Dermis microvascular lymphatic vessel endothelial cell (primary cell): ENCODE data around the gene C1orf146. TPM values are rescaled to one million over a fixed set of nuclear protein-coding genes. Genes with fewer than 3 reads are reported as not detected.
"Not testable (repeated sequence)": the region's sequence is repeated elsewhere in the genome, so short reads cannot be mapped to it uniquely, and the experiment has no call there.

ENCODE experiments used
- DNase-seq, 2 donors: peaks; one replicate each; pipeline versions ENCODE4 v3.0.0 to v3.0.0-alpha.2; 2010; ENCODE audit warnings: low read depth in 2 of 2
- total RNA-seq: library from RNA; depleted of rRNA; stranded (reverse); fragments of >200 nt; gene quantifications from 2 replicates; pipeline ENCODE4 v1.2.1, GENCODE V29; 2014

C1orf146 gene, protein sequence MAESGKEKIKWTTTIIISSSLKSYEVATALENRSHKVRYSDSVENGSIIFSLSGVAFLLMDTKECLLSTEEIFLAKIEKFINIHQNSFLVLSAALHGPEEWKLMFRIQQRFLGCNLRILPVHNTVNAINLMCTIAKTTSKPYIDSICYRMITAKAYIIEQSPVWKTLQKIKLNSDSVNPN
- total RNA-seq: not detected in 2 replicates

DNA sequence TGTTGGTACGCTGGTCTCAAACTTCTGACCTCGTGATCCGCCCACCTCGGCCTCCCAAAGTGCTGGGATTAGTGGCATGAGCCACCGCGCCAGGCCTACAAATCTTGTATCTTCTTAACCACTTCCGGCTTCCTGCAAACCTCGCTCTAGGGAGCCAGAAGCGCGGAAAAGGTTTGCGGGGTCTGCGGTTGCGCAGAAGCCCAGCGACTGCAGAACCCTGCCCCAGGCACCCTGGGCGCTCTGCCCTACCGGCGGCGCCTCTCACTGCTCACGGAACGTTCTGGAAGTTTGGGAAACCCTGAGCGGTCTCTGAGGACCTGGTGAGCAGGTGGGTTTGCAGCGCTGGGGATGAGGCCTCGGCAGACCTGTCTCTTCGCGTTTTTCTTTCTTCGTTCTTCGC, at the start of gene C1orf146:
TSS of gene C1orf146 (plus strand) at position 195 of the 400 bp plus-strand sequence. CDS start 13,506 bp downstream, outside the sequence.
- DNase-seq: no peak

DNA sequence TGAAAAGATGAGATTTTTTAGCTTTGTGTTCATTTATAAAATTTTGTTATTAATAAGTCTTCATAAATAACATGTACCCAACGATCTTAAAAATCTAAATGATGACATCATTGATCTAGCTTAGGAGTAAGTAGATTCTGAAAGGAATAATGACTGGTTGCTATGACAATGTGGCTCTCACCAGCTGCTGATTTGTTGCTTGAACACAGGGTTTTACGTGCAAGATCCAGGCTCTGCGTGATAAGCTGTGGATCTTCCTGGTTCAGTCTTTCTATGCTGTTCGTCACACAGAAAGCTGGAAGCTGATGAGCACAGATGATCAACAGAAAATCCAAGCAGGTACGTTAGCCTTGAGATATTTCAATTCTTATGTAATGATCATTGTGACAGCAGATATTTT, 49.1 kb upstream of the C1orf146 start:
- no peak for DNase-seq

DNA sequence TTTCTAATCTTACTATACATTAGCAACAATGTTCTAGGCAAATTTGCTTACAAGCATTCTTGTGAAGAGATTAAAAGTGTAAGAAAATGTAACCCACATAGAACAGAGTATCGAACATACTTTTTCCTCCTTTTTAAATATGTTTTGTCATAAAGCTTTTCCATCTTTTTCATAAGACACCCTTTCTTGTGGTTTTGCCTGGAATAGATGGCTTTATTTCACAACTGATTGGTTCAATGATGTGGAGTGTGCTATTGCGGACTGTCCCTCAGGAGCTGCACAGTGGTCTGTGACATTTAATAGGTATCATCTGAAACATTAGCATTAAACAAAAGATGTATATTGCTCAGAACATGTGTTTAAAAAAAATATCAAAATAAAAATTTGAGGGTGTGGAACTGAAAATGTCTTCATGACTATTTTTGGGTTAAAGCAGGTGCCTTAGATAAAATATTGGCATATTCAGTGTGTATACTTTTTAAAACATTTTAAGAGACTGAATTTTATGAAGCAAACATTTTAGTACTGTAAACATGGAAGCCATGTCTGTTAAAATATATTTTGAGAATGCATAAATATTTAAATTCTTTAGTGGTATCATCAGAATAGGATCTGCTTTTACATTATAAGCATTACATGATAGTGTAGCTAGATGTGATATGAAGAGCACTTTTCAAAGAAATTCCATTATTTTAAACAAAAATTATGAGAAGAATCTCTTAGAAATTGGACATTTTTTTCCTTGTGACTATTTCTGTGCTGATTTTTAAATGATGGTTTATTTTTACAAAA, 48.3 kb upstream of the C1orf146 start:
- no peak for DNase-seq

DNA sequence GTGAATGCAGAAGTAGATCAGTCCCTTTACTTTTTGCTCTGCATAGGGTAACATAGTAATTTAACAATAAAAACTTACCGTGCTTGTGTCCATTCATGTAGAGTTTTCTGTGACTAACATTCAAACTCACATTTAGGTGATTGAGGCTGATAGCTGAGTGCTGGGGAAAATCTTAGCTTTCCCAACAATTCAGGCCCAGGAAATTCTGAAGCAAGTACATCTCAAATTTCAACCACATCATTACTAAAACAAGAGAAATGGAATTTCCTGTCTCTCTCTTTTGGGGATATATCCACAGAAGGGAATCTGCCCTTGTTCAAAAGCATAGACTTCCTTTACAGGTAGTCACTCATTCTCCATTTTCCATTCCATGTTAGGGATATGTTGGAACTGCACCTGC, 33.1 kb upstream of the C1orf146 start:
- DNase-seq: no peak

DNA sequence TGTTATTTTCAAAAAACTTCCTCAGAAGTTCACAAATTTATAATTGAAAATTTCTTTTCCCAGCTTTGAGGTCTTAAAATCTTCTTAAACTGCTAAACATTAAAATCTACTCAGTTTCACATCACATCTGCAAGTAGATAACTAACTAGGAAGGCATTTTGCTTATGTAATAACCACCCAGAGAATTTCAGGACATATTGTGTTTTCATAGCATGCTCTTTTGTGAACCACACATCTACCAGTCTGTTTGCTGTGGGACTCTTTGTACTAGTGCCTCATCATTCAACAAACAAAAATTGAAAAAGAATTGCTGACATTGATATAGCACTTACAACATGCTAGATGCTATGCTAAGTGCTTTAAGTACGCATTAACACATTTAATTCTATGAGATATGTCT, 31.6 kb upstream of the C1orf146 start:
- no peak for DNase-seq

DNA sequence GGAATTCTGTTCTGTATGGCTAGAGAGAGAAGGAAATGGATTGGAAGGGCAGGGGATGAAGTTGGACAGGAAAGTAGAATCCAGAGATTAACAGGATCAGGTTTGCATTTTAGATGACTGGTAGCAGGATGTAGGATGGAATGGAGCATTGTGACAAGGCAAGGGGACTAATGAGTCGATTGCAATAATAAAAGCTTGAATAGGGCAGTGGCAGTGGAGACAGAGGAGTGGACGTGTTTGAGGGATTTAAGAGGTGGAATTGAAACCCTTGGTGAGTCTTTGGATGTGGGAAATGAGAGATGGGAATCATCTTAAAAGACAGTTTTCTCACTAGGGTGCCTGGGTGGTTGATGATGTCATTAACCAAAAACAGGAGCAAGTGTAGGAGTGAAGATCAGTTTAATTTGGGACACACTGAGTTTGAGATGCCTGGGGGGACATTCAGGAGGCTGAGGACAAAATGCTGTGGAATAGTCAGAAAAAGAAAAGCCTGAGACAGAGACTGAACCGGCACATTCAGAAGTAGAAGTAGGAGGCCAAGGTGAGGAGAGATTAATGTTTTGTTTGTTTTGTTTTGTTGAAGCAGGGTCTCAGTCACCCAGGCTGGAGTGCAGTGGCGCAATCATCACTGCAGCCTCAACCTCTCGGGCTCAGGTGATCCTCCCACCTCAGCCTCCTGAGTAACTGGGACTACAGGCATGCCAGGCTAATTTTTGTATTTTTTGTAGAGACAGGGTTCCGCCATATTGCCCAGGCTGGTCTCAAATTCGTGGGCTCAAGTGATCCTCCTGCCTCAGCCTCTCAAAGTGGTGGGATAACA, 29.1 kb upstream of the C1orf146 start:
- no peak for DNase-seq

DNA sequence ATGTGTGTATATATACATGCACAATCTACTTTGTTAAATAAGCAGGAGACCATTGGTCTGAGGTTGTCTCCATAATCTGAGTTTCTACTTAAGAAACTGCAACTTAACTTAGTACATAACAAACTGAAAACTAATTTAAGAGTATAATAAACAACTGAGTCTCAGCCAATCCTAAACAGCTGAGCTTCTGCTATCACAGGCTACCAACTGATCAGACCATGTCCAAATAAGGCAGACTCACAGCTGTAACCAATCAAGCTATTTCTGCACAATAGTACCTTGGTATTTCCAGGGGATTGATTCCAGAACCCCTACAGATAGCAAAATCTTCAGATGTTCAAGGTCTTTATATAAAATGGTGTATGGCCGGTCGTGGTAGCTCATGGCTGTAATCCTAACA, 26.0 kb upstream of the C1orf146 start:
- DNase-seq: no peak

DNA sequence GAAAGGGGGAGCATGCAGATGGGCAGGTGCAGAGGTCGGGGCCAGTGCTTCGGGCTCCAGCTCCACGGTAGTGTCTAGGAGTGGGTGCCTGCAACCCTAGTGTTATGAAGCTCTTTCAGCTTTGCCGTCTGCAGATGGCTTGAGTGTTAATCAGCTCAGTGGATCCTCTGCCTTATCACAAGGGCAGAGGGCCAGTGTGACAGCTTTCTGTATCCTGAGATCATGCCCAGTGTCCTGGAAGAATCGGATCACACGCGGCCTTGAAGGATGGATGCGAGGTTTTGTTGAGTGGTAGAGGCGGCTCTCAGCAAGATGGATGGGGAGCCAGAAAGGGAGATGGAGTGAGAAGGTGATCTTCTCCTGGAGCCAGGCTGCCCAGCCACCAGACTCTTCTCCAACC, 25.5 kb upstream of the C1orf146 start:
- DNase-seq: no peak

DNA sequence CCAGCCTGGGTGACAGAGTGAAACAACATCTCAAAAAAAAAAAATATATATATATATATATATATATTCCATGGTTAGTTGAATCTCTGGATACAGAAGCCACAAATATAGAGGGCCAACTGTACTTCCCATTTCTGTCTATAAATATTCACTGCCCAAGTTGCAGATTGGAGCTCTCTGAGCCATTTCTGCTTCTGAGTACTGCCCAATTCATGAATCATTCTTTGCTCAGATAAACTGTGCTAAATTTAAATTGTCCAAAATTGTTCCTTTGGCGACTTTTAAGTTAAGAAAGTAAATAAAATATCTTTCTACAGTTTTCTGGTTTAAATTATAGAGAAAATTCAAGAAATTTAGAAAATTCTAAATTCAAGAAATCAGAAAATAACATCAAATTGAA, 23.2 kb upstream of the C1orf146 start:
- no peak for DNase-seq

DNA sequence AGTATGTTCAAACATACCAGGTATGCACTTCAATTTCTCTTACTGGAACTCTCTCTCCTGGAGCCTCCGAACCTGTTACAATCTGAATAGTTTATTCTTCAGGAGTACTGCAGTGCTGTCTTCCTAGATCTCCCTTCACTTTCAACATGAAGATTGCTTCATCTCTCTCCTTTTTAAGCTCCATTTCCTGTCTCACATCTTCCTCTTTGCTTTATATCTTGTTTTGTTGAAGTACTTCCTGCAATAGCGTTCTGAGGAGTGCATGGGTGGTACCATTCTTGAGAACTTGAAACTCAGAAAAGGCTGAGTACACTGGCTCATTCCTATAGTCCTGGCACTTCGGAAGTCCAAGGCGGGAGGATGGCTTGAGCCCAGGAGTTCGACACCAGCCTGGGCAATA, 15.7 kb upstream of the C1orf146 start:
- DNase-seq: no peak

DNA sequence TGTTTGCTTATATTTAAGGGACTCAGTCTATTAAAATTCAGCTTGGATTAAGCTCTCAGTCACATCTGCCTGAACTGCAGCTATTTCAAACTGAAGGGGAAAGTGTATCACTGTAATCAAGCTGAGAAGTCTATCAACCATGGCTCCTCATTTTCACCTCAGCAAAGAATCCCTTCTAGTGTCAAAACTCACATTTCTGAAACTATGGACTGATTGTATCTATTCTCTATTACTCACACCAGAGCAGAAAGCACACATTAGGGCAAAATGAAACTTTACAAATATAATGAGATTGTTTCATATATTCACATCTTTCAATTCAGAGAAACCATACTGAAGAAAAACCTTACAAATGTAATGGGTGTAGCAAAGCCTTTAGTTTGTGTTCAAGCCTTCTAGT, 14.6 kb upstream of the C1orf146 start:
- DNase-seq: no peak

DNA sequence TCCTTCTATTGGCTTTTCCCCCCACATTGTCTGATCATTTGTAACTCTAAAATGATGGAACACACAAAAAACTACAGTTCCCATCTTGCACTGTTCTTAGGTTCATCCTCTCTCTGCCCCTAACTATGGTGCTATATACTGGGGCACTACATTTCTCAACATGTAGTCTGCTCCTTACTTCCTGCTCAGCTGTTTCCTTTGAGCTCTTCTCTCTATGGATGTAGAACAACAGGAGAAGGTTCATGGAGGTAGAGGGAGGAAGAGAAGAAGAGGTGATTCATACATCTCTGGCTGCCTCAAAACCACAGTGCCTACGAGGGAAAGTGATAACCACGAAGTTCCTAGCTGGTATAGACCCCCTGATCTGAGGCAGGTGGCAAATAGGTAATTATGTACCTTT, 7.0 kb upstream of the C1orf146 start:
- DNase-seq: no peak

DNA sequence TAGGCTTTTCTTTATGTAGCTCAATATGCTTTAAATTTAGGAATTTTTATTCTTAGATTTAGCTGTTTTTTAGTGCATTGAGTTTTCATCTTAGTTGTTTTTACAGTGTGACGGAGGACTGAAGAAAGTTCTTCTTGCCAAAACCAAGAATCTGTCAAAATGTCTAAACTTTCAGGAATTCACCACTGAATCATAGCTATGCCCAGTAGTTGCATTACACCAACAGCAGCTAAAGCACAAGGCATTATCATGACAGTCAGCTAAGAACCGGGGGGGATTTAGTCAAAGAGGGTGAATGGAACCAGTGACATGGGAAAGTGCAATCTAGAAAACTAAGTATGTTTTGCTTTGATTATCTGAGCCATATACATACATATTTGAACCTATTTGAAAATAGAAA, 6.5 kb upstream of the C1orf146 start:
- no peak for DNase-seq

DNA sequence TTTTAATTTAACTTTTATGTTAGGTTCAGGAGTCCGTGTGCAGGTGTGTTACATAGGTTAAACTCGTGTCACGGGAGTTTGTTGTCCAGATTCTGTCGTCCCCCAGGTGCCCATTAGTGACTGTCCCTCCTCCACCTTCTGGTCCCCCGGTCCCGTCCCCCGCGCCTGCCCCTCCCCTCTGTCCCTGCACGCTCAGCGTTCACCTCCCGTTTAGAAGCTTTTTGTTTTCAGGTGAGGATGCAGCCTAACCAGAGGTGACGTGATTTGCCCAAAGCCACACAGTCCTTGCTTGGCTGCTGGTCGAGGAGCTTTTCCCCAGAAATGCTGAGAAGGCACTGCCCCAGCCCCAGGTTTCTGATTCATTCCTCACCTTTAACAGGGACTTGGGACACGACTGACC, 844 bp downstream of the C1orf146 start:
- no peak for DNase-seq

DNA sequence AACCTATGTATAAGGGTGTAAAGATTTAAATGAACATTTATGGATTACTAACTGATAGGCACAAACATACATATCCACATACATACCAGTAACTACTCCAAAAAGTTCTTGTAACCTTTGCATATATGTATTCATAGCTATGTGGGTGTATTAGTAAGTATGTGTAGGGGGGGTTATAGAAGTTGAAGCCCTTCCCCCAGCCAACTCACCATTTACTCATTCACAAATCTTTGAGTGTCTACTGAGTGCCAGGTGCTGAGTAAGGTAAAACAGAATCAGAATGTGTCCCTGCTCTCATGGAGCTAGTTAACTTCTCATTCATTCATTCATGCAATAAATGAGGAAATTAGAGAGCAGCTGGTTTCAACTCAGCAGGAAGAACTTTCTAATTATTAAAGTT, 1.3 kb downstream of the C1orf146 start:
- no peak for DNase-seq

DNA sequence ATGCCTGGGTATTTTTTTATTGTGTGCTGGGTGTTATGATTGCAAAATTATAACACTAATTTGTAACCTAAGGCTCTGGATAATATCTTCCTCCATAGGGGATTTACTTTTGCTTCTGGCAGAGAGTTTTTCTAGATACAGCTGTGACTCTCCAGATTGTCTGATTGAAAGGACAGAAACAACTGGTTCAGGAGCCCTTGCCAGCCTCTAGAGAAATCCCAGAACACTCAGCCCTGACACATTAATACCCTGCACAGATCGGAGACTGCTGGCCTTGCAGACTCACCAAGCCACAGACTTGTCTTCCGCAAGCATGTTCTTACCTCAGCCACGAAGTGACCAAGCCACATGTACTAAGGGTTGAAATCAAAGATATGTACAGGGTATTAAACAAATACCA, 10.7 kb downstream of the C1orf146 start:
- no peak for DNase-seq

DNA sequence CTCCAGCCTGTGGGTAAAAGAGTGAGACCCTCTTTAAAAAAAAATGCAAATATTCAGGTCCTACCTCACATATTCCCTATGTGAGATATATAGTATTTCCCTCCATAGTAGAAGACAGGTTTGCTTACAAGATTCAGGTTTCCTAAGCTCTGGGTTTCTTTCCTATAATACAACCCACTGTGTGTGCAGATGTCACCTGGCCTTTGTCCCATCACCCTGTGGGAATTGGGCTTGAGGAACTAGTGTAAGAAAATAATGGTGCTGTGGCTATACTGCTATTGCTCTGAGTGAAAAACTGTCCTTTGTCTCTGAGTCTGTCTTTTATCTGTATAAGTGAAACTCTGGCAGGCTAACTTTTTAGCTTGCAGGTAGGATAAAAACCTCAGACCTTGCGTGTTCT, 13.0 kb downstream of the C1orf146 start:
- DNase-seq: no peak

DNA sequence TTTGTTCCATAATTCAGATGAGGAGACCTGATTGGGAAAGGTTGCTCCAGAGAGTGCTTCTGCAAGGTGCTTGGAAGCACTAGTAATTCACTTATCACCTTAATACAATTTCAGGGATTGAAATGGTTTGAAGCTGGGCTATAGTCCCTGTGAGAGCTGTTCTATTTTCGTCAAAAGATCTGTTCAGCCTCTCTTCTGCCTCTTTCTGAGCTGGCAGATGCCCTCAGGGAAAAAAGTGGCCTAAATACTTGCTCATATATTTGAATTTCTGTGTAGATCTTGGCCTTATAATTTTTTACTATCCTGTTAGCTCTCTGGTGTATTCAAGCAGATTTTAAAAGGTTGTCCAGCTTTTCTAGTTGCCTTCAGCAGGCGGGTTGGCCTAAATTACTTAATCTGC, 22.3 kb downstream of the C1orf146 start:
- no peak for DNase-seq

DNA sequence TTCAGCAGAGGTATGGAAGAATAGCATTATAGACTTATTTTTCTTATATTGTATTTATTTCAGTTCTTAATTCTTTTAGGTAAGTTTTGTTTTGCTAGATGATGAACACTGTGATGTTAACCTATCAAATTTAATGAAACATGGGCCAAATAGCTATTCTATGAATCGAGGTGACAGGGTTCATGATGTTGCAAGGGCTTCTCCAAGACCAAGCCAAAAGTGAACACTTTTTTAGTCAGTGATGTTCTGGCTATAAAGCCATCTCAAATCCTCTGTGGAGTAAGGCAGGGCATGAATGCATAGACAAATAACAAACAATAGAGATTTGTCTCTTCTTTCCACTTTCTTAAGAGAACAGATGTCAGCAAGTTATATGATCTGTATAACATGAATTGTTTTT, 26.7 kb downstream of the C1orf146 start:
- no peak for DNase-seq

DNA sequence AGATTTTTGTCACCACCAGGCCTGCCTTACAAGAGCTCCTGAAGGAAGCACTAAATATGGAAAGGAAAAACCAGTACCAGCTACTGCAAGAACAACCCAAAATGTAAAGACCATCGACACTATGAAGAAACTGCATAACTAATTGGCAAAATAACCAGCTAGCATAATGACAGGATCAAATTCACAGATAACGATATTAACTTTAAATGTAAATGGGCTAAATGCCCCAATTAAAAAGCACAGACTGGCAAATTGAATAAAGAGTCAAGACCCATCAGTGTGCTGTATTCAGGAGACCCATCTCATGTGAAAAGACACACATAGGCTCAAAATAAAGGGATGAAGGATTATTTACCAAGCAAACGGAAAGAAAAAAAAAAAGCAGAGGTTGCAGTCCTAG, 37.0 kb downstream of the C1orf146 start:
- not testable (repeated sequence) for DNase-seq

DNA sequence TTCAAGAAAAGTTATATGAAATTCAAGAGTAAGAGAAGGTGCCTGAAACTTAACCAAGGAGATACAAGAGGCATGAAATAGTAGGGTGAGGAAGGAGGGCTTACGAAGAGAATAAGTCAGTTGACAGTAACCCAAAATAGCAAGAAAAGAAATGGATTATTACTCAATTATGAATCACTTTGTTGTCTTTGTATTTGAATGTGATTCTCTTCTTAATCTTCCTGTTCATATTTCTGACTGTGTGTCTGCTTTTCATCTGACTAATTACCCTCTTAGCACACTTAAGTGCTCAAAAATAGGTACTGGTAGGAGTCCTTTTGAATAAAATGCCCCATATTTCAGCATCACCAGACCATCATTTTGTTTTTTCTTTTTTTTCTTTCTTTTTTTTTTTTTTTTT, 41.6 kb downstream of the C1orf146 start:
- no peak for DNase-seq

DNA sequence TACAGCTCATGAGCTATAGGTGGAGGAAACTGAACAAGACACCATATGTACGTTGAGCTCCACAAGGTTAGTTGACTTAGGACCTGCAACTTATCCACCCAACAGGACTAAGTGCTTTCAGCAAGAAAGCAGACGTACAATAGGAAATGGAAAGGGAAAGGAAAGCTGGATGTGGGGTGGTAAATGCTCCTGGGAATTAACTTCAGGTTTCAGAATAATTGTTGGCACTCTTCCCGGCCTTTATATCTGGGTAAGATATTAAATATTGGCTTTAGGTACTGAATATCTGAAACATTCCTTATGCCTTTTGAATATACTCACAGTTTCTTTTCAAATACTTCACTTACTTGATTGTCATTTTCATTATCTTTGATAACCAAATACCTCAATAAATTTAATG, 44.8 kb downstream of the C1orf146 start:
- DNase-seq: no peak

DNA sequence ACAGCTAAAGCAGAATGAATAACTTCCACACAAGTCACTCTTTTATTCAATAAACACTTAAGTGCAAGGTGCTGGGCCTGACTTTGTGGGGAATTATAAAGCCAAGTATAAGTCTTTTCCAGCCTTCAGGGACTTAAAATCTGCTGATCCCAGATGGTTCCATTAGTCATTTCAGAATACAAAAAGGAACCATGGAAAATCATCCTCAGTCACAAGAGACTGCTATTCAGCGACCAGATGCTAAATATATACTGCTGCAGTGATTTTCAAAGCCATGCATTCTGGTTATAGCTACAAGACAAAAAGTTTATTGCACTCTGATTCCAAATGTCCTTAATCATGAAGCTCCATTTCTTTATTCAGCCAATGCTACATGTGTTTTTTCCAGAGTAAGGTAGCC, 55.3 kb downstream of the C1orf146 start:
- DNase-seq: no peak
